HG03457 (cell line): Measurements from ENCODE around the gene GSE1.

Experiments used
- ATAC-seq: cut with Tn5 transposase; IDR thresholded peaks from one replicate; pipeline ENCODE4 v1.9.1; 2021; ENCODE audit warnings: moderate number of reproducible peaks; ENCODE audit not compliant: unreplicated experiment

GSE1 gene

DNA sequence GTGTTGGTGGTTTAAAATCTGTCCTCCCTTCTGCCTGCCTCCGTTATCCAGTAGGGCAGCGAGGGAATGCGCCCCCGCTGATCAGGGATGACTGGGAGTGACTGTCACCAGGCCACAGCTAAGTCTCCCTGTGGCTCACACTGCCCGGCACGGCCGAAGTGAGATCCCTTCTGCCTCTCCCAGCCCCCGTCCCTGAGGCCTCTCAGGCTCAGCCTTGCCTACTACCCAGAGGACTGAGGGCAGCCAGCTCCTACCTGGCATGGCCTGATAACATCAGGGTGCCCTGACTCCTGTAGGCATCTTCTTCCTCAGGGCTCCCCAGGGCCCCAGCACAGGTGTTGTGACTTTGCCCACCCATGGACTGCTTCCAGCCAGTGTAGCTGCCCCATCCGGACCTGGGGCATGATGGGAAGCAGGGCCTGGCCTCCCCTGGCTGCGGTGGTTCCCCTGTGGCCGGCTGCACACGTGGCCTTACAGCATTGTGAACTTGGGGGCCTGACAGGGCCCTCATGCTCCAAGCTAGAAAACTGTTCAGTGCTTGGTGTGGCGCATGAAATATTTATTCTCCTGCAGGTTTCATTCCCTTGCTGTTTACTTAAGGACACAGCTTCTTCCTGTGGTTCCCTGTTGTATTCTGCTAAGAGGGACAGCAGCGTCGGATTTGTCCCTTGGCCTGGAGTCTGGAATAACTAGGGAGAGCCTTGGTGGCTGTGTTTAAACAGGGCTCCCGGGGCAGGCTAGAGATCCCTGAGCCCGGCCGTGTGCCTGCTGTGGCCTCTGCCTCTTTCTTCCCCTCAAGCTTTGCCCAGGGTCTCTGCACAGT, 45.6 kb downstream of the GSE1 start:
- ATAC-seq: no peak

- no peak for ATAC-seq
Observed at GRCh38 chr16:85659336-85659735, 46.2 kb downstream of the GSE1 start.

- ATAC-seq: no peak
Observed at GRCh38 chr16:85659805-85660511, 46.8 kb downstream of the GSE1 start.

GRCh38 chr16:85660843-85661739, 48.0 kb downstream of the GSE1 start:
- no peak for ATAC-seq

- ATAC-seq: no peak
Observed at GRCh38 chr16:85661740-85662481, 48.8 kb downstream of the GSE1 start.

GRCh38 chr16:85662482-85662812, 49.3 kb downstream of the GSE1 start:
- no peak for ATAC-seq

- ATAC-seq: no peak
Observed at GRCh38 chr16:85662976-85663830, 50.1 kb downstream of the GSE1 start.

DNA sequence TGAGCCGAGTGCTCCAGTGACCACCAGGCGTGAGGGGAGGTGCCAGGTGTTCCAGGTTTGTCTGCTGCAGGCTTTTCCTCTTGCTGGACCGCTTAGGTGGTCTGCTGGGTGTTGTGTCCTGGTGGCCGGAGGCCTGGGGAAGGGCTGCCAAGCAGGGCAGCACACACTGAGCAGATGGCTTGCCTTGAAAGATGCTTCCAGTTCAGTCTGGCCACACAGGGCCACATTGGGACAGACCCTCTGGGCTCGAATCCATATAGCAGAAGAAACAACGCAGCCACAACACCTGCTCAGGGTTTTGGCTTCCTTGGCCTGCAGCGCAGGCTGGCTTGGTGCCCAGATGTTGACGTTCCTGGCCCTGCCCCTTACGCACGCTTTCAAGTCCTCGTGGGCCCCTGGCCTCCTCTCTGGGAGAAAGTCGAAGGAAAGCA, 50.8 kb downstream of the GSE1 start:
- ATAC-seq: no peak

- no peak for ATAC-seq
Observed at GRCh38 chr16:85664580-85665372, 51.7 kb downstream of the GSE1 start.

GRCh38 chr16:85665373-85665740, 52.2 kb downstream of the GSE1 start:
- no peak for ATAC-seq

- no peak for ATAC-seq
Observed at GRCh38 chr16:85665929-85666328, 52.8 kb downstream of the GSE1 start.

DNA sequence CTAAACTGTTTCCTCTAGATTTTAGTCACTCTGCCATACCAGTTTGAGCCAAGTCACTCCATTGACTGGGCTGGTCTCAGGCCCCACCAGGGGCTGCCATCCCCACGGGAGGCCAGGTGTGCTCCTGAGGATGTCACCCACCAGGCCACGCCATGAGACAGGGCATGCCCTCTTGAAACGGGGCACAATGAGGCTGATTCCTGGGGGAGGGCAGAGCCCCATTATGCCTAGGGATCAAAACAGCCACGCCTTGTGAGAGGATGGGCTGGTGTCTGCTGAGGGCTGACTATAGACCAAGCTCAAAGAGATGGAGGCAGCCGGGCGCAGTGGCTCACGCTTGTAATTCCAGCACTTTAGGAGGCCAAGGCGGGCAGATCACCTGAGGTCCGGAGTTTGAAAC, 54.1 kb downstream of the GSE1 start:
- no peak for ATAC-seq

- no peak for ATAC-seq
Observed at GRCh38 chr16:85667841-85668413, 54.8 kb downstream of the GSE1 start.

GRCh38 chr16:85668676-85669424, 55.7 kb downstream of the GSE1 start:
- ATAC-seq: no peak

GRCh38 chr16:85670840-85671239, 57.7 kb downstream of the GSE1 start:
- no peak for ATAC-seq

GRCh38 chr16:85673529-85674417, 60.7 kb downstream of the GSE1 start:
- no peak for ATAC-seq

GRCh38 chr16:85674418-85674755, 61.3 kb downstream of the GSE1 start:
- no peak for ATAC-seq
